SK-N-MC (cell line): Measurements from ENCODE around the gene KRT17.

Experiments
- EZH2 ChIP-seq: fragments of 200-600 bp; sonication (generic); IDR thresholded peaks from one replicate; pipeline ENCODE4 v1.6.1; 2017; ENCODE audit warnings: antibody characterized with exemption
- POLR2AphosphoS5 ChIP-seq: IDR thresholded peaks from 2 replicates; pipeline ENCODE4 v1.6.1; 2012; ENCODE audit warnings: mild to moderate bottlenecking, low read depth, low read length, borderline replicate concordance

- TF ChIP-seq EZH2 (no peak), POLR2AphosphoS5 (no peak)
Measured at GRCh38 chr17:41617698-41618097, 6.7 kb downstream of the KRT17 start.
